ENCODE data around the gene SLC35A2. TPM values are rescaled to one million over a fixed set of nuclear protein-coding genes. Genes with fewer than 3 reads are reported as not detected.
A peak's percentile ranks its signal among the peaks of the same experiment; 100 is the strongest.

SLC35A2 gene
- total and polyA plus RNA-seq, 2 experiments from 2014 or later = 40.8 to 95.9 TPM

DNA sequence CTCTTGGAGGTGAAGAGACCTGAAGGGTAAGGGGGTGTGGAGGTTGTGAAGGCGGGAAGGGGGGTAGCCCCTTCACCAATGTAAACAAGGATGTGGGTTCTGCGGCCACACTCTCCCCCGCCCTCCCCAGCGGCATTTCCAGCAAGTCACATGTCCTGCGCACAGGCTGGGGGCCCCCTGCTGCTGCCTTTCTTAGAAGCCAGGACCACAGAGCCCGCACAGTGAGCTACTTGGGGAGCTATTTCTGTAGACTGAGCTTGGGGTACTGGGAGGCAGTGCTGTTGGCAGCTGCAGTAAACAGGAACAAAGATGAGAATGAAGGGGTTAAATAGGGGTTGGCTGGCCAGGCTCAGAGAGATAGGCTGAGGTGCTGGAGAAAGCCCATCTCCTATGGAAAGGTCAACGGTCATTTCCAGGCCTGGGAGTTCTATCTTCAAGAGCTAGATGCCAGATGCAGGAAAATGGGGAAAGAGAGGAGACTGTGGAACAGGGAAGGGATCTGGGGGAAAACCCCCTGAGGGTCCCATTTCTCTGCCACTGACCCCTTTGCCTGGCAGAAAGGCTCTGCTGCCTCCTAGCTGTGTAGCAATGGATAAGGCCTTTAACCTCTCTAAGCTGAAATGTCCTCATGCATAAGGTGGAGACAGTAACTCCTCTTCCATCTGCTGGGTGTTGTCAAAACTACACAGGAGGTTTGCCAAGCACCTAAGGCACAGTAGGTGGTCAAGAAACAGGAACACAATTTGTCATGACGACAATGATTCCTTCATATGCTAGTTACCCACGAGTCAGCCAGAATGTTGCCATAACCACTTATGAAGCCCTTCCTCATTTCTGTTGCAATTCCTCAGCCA, 25.8 kb upstream of the SLC35A2 start:
- Histone ChIP-seq H3K4me1 (ENCODE audit: insufficient read depth) (no peaks in the 10 kb centered on the region), H3K27ac (peak overlapping the region; percentile 20), H3K27me3 (no peaks in the 10 kb centered on the region), H3K4me2 (peak overlapping the region; percentile 8), H3K79me2 (peaks cover 30% of the 10 kb centered on the region), H3K36me3 (replicated peaks; ENCODE audit: insufficient read depth, low read depth) (no peaks in the 10 kb centered on the region), H2AFZ (no peak overlapping the region), H4K20me1 (ENCODE audit: insufficient read depth, poor library complexity, severe bottlenecking) (peaks cover 6% of the 10 kb centered on the region), H3K4me3 (no peak overlapping the region), H3K9me2 (replicated peaks; ENCODE audit: insufficient read depth) (no peaks in the 10 kb centered on the region), H3K9me3 (ENCODE audit: low read depth) (no peaks in the 10 kb centered on the region)
- TF ChIP-seq EZH2 (IDR thresholded peaks at IDR 0.05; ENCODE audit: borderline replicate concordance) = no peak
- TF ChIP-seq, protein P1, sequence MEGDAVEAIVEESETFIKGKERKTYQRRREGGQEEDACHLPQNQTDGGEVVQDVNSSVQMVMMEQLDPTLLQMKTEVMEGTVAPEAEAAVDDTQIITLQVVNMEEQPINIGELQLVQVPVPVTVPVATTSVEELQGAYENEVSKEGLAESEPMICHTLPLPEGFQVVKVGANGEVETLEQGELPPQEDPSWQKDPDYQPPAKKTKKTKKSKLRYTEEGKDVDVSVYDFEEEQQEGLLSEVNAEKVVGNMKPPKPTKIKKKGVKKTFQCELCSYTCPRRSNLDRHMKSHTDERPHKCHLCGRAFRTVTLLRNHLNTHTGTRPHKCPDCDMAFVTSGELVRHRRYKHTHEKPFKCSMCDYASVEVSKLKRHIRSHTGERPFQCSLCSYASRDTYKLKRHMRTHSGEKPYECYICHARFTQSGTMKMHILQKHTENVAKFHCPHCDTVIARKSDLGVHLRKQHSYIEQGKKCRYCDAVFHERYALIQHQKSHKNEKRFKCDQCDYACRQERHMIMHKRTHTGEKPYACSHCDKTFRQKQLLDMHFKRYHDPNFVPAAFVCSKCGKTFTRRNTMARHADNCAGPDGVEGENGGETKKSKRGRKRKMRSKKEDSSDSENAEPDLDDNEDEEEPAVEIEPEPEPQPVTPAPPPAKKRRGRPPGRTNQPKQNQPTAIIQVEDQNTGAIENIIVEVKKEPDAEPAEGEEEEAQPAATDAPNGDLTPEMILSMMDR (IDR thresholded peaks at IDR 0.05; ENCODE audit: poor library complexity) = peak; percentile 13
- DNase-seq (ENCODE audit: low spot score) = no peak
- WGBS (ENCODE audit: low lambda C conversion rate, missing lambda C conversion rate) = 45% methylated on average over 9 of the region's 9 CpGs

DNA sequence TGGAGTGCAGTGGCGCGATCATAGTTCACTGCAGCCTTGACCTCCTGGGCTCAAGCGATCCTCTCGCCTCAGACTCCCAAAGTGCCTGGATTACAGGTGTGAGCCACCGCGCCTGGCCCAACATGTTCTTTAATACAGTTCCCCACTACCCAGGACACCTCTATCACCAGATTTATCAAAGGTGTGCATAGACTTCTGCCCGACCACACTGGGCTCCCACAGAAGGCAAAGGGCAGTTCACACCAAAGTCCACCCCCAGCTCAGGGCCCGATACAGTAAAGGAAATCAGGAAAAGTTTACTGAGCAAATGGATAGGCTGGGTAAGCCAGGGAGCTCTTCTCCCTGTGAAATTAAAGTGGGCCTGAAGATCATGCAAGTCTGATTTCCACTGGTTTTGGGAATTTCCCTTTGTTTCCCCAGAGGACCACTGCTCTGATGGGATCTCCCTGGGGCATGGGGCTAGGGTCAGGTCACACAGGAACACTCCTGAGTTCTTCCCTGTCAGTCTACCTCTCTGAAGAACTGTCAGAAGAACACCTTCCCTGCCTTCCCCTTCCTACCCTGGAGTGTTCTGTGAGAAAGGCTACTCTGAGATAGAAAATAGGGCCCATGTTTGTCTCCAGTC, 25.1 kb upstream of the SLC35A2 start:
- H2AFZ ChIP-seq = no peak overlapping the region
- no peak for DNase-seq (ENCODE audit: low spot score)
- H3K4me2 ChIP-seq = peak overlapping the region; percentile 8
- no peaks in the 10 kb centered on the region for H3K9me2 ChIP-seq (replicated peaks; ENCODE audit: insufficient read depth)
- H3K4me3 ChIP-seq = no peak overlapping the region
- TF ChIP-seq EZH2 (IDR thresholded peaks at IDR 0.05; ENCODE audit: borderline replicate concordance) = no peak
- TF ChIP-seq, protein P1 (IDR thresholded peaks at IDR 0.05; ENCODE audit: poor library complexity) = no peak
- TF ChIP-seq EZH2phosphoT487 (IDR thresholded peaks at IDR 0.05; ENCODE audit: low read depth, severe bottlenecking, unreplicated experiment) = no peak
- no peaks in the 10 kb centered on the region for H3K27me3 ChIP-seq
- H3K4me1 ChIP-seq (ENCODE audit: insufficient read depth) = no peaks in the 10 kb centered on the region
- H3K36me3 ChIP-seq (replicated peaks; ENCODE audit: insufficient read depth, low read depth) = no peaks in the 10 kb centered on the region
- H3K9me3 ChIP-seq (ENCODE audit: low read depth) = no peaks in the 10 kb centered on the region
- H3K79me2 ChIP-seq = peaks cover 30% of the 10 kb centered on the region
- 87% methylated on average over 8 of the region's 8 CpGs for WGBS (ENCODE audit: low lambda C conversion rate, missing lambda C conversion rate)
- H3K27ac ChIP-seq = no peak overlapping the region
- H4K20me1 ChIP-seq (ENCODE audit: insufficient read depth, poor library complexity, severe bottlenecking) = peaks cover 6% of the 10 kb centered on the region

DNA sequence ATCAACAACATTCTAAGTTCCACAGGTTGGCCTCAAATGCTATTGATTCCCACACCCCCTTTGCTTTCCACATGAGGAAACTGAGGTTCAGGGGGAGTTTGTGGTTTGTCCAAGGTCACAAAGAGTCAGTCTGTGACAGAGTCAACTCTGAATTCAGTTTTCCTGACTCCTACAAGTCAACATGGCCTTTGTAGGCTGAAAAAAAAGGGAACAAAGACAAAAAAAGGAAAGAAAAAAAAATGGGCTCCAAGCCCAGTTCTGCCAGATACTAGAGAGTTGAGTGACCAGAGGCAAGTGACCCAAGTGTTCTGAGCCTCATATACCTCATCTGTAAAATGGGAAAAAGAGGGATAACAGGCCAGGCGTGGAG, 23.8 kb upstream of the SLC35A2 start:
- Histone ChIP-seq H3K36me3 (replicated peaks; ENCODE audit: insufficient read depth, low read depth) (no peaks in the 10 kb centered on the region), H3K27ac (no peak overlapping the region)

More for the DNA sequence above, 23.8 kb upstream of the SLC35A2 start:
- no peak for DNase-seq (ENCODE audit: low spot score)
- Histone ChIP-seq H3K9me2 (replicated peaks; ENCODE audit: insufficient read depth) (no peaks in the 10 kb centered on the region), H2AFZ (no peak overlapping the region), H4K20me1 (ENCODE audit: insufficient read depth, poor library complexity, severe bottlenecking) (peaks cover 6% of the 10 kb centered on the region), H3K79me2 (peaks cover 22% of the 10 kb centered on the region), H3K4me1 (ENCODE audit: insufficient read depth) (no peaks in the 10 kb centered on the region), H3K4me3 (no peak overlapping the region), H3K27me3 (no peaks in the 10 kb centered on the region), H3K4me2 (no peak overlapping the region), H3K9me3 (ENCODE audit: low read depth) (no peaks in the 10 kb centered on the region)
- TF ChIP-seq, protein P1 (IDR thresholded peaks at IDR 0.05; ENCODE audit: poor library complexity) = no peak
- TF ChIP-seq EZH2phosphoT487 (IDR thresholded peaks at IDR 0.05; ENCODE audit: low read depth, severe bottlenecking, unreplicated experiment) (no peak), EZH2 (IDR thresholded peaks at IDR 0.05; ENCODE audit: borderline replicate concordance) (no peak)
- 100% methylated on average over 1 of the region's 1 CpG for WGBS (ENCODE audit: low lambda C conversion rate, missing lambda C conversion rate)
